Measurements from ENCODE around the gene BCDIN3D. TPM values are rescaled to one million over a fixed set of nuclear protein-coding genes. Genes with fewer than 3 reads are reported as not detected.
A peak's percentile ranks its signal among the peaks of the same experiment; 100 is the strongest.

BCDIN3D gene
- total and polyA plus RNA-seq, 10 donors = 3.3 to 7.4 (median 5.2) TPM

- Histone ChIP-seq H3K27me3 (replicated peaks in 1 of 7) (no peaks in the 10 kb centered on the region), H3K9me3 (no peaks in the 10 kb centered on the region), H3K4me1 (peaks cover 0 to 53% (median 11%) of the 10 kb centered on the region in 6 donors), H3K36me3 (peaks cover 0 to 38% (median under 1%) of the 10 kb centered on the region in 6 donors), H3K27ac (no peak overlapping the region), H3K4me3 (no peak overlapping the region)
- TF ChIP-seq POLR2AphosphoS5 (IDR thresholded peaks at IDR 0.05) (no peak), CTCF (IDR thresholded peaks at IDR 0.05 in 8 of 11, conservative IDR thresholded peaks at IDR 0.05 in 3 of 11) (no peak), POLR2A (IDR thresholded peaks at IDR 0.05) (no peak)
- 81 to 91% (median 86%) methylated on average over 5 of the region's 5 CpGs for WGBS, 5 donors
- intact Hi-C loops (cut with DNase I; ENCODE audit: low total_unique reads) = no loop called here
- DNase-seq = no peak
These were observed 31.8 kb downstream of the BCDIN3D start for GRCh38 chr12:49811136-49811535.

GRCh38 chr12:49809906-49810389 is 33.0 kb downstream of the BCDIN3D start:
- Histone ChIP-seq H3K4me3 (no peak overlapping the region), H3K27ac (no peak overlapping the region), H3K27me3 (replicated peaks in 1 of 7) (no peaks in the 10 kb centered on the region), H3K36me3 (peaks cover 0 to 41% (median 11%) of the 10 kb centered on the region in 6 donors), H3K9me3 (no peaks in the 10 kb centered on the region), H3K4me1 (peaks cover 0 to 53% (median 11%) of the 10 kb centered on the region in 6 donors)
- no peak for DNase-seq
- WGBS, 5 donors = 51 to 65% (median 56%) methylated on average over 8 to 9 of the region's 9 CpGs
- TF ChIP-seq POLR2A (IDR thresholded peaks at IDR 0.05) (no peak), POLR2AphosphoS5 (IDR thresholded peaks at IDR 0.05) (no peak), CTCF (IDR thresholded peaks at IDR 0.05 in 8 of 11, conservative IDR thresholded peaks at IDR 0.05 in 3 of 11) (no peak)
- intact Hi-C loops (cut with DNase I; ENCODE audit: low total_unique reads) = no loop called here

- no peak for DNase-seq
- WGBS, 5 donors = 59 to 94% (median 85%) methylated on average over 4 of the region's 4 CpGs
These were observed 33.5 kb downstream of the BCDIN3D start for GRCh38 chr12:49809381-49809905.

More at GRCh38 chr12:49809381-49809905, 33.5 kb downstream of the BCDIN3D start:
- no peaks in the 10 kb centered on the region for H3K9me3 ChIP-seq
- TF ChIP-seq CTCF (IDR thresholded peaks at IDR 0.05 in 8 of 11, conservative IDR thresholded peaks at IDR 0.05 in 3 of 11) (no peak), POLR2AphosphoS5 (IDR thresholded peaks at IDR 0.05) (peak in 2 of 3 donors; percentile 40 to 64)
- peaks cover 0 to 42% (median 15%) of the 10 kb centered on the region in 6 donors for H3K36me3 ChIP-seq
- H3K4me1 ChIP-seq = peaks cover 0 to 53% (median 11%) of the 10 kb centered on the region in 6 donors
- H3K4me3 ChIP-seq = no peak overlapping the region
- intact Hi-C loops (cut with DNase I; ENCODE audit: low total_unique reads) = no loop called here
- no peaks in the 10 kb centered on the region for H3K27me3 ChIP-seq (replicated peaks in 1 of 7)
- peak overlapping the region in 4 of 8 donors; percentile 36 to 44 (median 40) for H3K27ac ChIP-seq

Data from spleen (tissue), 11 donors.